ENCODE measurements around the gene PCCB. TPM values are rescaled to one million over a fixed set of nuclear protein-coding genes. Genes with fewer than 3 reads are reported as not detected.

The PCCB gene
- total and polyA plus RNA-seq, 2 donors from 2014 or later, result 37.1 to 90.0 TPM

- no peak for TF ChIP-seq CTCF (IDR thresholded peaks at IDR 0.05; ENCODE audit: borderline replicate concordance, extremely low read depth, insufficient read depth)
- DNase-seq (no peak), FAIRE-seq (no peak)
- H3K4me1 ChIP-seq (ENCODE audit: control insufficient read depth in 2 of 3, insufficient read depth in 2 of 3, low read depth in 1 of 3, low read length in 3 of 3), result peaks cover 0 to 5% (median 5%) of the 10 kb centered on the region in 3 donors
- no peaks in the 10 kb centered on the region for H3K9me3 ChIP-seq (ENCODE audit: control insufficient read depth in 2 of 3, insufficient read depth in 1 of 3, low read length in 3 of 3)
- no peak overlapping the region for H3K4me3 ChIP-seq (ENCODE audit: low read length in 3 of 3)
- peaks cover 0 to 7% (median 2%) of the 10 kb centered on the region in 3 donors for H3K36me3 ChIP-seq (ENCODE audit: control insufficient read depth in 2 of 3, insufficient read depth in 3 of 3, low read length in 3 of 3)
- H3K9ac ChIP-seq (ENCODE audit: low read length in 3 of 3), result no peak overlapping the region
- no peaks in the 10 kb centered on the region for H3K27me3 ChIP-seq (ENCODE audit: control insufficient read depth, insufficient read depth, low read length)
- H3K27ac ChIP-seq (ENCODE audit: low read depth in 2 of 2, low read length in 2 of 2), result no peak overlapping the region
- intact Hi-C loops (cut with DNase I), result no loop called here
These were observed 96.3 kb downstream of the PCCB start for GRCh38 chr3:136346486-136346885.

GRCh38 chr3:136350132-136350531 lies 100.0 kb downstream of the PCCB start:
- H3K27ac ChIP-seq (ENCODE audit: low read depth in 2 of 2, low read length in 2 of 2), result no peak overlapping the region
- no peaks in the 10 kb centered on the region for H3K4me1 ChIP-seq (ENCODE audit: control insufficient read depth in 2 of 3, insufficient read depth in 2 of 3, low read depth in 1 of 3, low read length in 3 of 3)
- FAIRE-seq (no peak), DNase-seq (no peak)
- H3K36me3 ChIP-seq (ENCODE audit: control insufficient read depth in 2 of 3, insufficient read depth in 3 of 3, low read length in 3 of 3), result peaks cover 0 to 7% (median 0%) of the 10 kb centered on the region in 3 donors
- intact Hi-C loops (cut with DNase I), result no loop called here
- no peaks in the 10 kb centered on the region for H3K9me3 ChIP-seq (ENCODE audit: control insufficient read depth in 2 of 3, insufficient read depth in 1 of 3, low read length in 3 of 3)
- H3K27me3 ChIP-seq (ENCODE audit: control insufficient read depth, insufficient read depth, low read length), result no peaks in the 10 kb centered on the region
- TF ChIP-seq CTCF (IDR thresholded peaks at IDR 0.05; ENCODE audit: borderline replicate concordance, extremely low read depth, insufficient read depth), result no peak
- H3K4me3 ChIP-seq (ENCODE audit: low read length in 3 of 3), result no peak overlapping the region
- no peak overlapping the region for H3K9ac ChIP-seq (ENCODE audit: low read length in 3 of 3)

- H3K9ac ChIP-seq (ENCODE audit: low read length in 3 of 3), result no peak overlapping the region
- no peaks in the 10 kb centered on the region for H3K4me1 ChIP-seq (ENCODE audit: control insufficient read depth in 2 of 3, insufficient read depth in 2 of 3, low read depth in 1 of 3, low read length in 3 of 3)
- H3K27ac ChIP-seq (ENCODE audit: low read depth in 2 of 2, low read length in 2 of 2), result no peak overlapping the region
- no peaks in the 10 kb centered on the region for H3K27me3 ChIP-seq (ENCODE audit: control insufficient read depth, insufficient read depth, low read length)
- peaks cover 0 to 7% (median 0%) of the 10 kb centered on the region in 3 donors for H3K36me3 ChIP-seq (ENCODE audit: control insufficient read depth in 2 of 3, insufficient read depth in 3 of 3, low read length in 3 of 3)
- intact Hi-C loops (cut with DNase I), result no loop called here
- no peak for TF ChIP-seq CTCF (IDR thresholded peaks at IDR 0.05; ENCODE audit: borderline replicate concordance, extremely low read depth, insufficient read depth)
- FAIRE-seq (no peak), DNase-seq (no peak)
- H3K4me3 ChIP-seq (ENCODE audit: low read length in 3 of 3), result no peak overlapping the region
- H3K9me3 ChIP-seq (ENCODE audit: control insufficient read depth in 2 of 3, insufficient read depth in 1 of 3, low read length in 3 of 3), result no peaks in the 10 kb centered on the region
These were observed 100.4 kb downstream of the PCCB start for GRCh38 chr3:136350557-136350956.

GRCh38 chr3:136351351-136351750 lies 101.2 kb downstream of the PCCB start:
- Histone ChIP-seq H3K27me3 (ENCODE audit: control insufficient read depth, insufficient read depth, low read length) (no peaks in the 10 kb centered on the region), H3K4me1 (ENCODE audit: control insufficient read depth in 2 of 3, insufficient read depth in 2 of 3, low read depth in 1 of 3, low read length in 3 of 3) (no peaks in the 10 kb centered on the region), H3K9ac (ENCODE audit: low read length in 3 of 3) (no peak overlapping the region), H3K27ac (ENCODE audit: low read depth in 2 of 2, low read length in 2 of 2) (no peak overlapping the region), H3K9me3 (ENCODE audit: control insufficient read depth in 2 of 3, insufficient read depth in 1 of 3, low read length in 3 of 3) (no peaks in the 10 kb centered on the region), H3K4me3 (ENCODE audit: low read length in 3 of 3) (no peak overlapping the region), H3K36me3 (ENCODE audit: control insufficient read depth in 2 of 3, insufficient read depth in 3 of 3, low read length in 3 of 3) (peaks cover 0 to 7% (median 0%) of the 10 kb centered on the region in 3 donors)
- TF ChIP-seq CTCF (IDR thresholded peaks at IDR 0.05; ENCODE audit: borderline replicate concordance, extremely low read depth, insufficient read depth), result no peak
- DNase-seq, result no peak
- intact Hi-C loops (cut with DNase I), result no loop called here
- no peak for FAIRE-seq
